ENCODE data around the gene NUP160.

Gene NUP160

DNA sequence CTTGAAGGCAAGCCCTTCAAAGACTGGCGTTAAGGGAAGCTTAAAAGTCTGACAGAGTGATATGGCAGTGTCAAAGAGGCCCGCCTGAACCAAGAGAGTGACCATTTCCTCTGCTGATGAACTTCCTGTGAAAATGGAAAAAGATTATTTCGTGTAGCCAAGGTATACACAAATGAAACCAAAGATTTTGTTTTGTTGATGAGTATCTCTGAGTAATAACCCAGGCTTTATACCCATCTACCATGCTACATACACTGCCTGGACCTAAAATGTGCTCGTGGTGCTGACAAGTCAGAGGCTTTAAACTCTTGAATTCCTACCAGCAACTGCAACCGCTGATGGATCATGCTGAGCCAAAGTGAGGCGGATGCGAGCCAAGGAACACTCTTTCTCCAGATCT, 60.0 kb downstream of the NUP160 start:
- H3K79me2 ChIP-seq (ENCODE audit: insufficient read depth, low read length) = no peaks in the 10 kb centered on the region
- no peak overlapping the region for H2AFZ ChIP-seq (ENCODE audit: low read depth, low read length, severe bottlenecking)
- H3K9me3 ChIP-seq (ENCODE audit: insufficient read depth, low read length) = no peaks in the 10 kb centered on the region
- H4K20me1 ChIP-seq (ENCODE audit: low read depth, low read length) = no peaks in the 10 kb centered on the region
- H3K9ac ChIP-seq (ENCODE audit: low read length) = no peak overlapping the region
- peaks cover 47% of the 10 kb centered on the region for H3K36me3 ChIP-seq (ENCODE audit: low read length)
- no peaks in the 10 kb centered on the region for H3K27me3 ChIP-seq (ENCODE audit: low read length)
- no peaks in the 10 kb centered on the region for H3F3A ChIP-seq (ENCODE audit: insufficient read depth)
- no peaks in the 10 kb centered on the region for H3K9me2 ChIP-seq (replicated peaks; ENCODE audit: insufficient read depth, low read length)
- no peak overlapping the region for H3K27ac ChIP-seq (ENCODE audit: low read depth, low read length)
- no peak overlapping the region for H3K4me2 ChIP-seq (ENCODE audit: low read depth, low read length, poor library complexity, severe bottlenecking)
- TF ChIP-seq, protein P1, sequence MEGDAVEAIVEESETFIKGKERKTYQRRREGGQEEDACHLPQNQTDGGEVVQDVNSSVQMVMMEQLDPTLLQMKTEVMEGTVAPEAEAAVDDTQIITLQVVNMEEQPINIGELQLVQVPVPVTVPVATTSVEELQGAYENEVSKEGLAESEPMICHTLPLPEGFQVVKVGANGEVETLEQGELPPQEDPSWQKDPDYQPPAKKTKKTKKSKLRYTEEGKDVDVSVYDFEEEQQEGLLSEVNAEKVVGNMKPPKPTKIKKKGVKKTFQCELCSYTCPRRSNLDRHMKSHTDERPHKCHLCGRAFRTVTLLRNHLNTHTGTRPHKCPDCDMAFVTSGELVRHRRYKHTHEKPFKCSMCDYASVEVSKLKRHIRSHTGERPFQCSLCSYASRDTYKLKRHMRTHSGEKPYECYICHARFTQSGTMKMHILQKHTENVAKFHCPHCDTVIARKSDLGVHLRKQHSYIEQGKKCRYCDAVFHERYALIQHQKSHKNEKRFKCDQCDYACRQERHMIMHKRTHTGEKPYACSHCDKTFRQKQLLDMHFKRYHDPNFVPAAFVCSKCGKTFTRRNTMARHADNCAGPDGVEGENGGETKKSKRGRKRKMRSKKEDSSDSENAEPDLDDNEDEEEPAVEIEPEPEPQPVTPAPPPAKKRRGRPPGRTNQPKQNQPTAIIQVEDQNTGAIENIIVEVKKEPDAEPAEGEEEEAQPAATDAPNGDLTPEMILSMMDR (IDR thresholded peaks at IDR 0.05; ENCODE audit: insufficient read depth, low read length, poor library complexity, severe bottlenecking) = no peak
- no peak for TF ChIP-seq EZH2phosphoT487 (conservative IDR thresholded peaks at IDR 0.05; ENCODE audit: low read length)
- no peak overlapping the region for H3K4me3 ChIP-seq (ENCODE audit: insufficient read depth, low read length, poor library complexity, severe bottlenecking)

DNA sequence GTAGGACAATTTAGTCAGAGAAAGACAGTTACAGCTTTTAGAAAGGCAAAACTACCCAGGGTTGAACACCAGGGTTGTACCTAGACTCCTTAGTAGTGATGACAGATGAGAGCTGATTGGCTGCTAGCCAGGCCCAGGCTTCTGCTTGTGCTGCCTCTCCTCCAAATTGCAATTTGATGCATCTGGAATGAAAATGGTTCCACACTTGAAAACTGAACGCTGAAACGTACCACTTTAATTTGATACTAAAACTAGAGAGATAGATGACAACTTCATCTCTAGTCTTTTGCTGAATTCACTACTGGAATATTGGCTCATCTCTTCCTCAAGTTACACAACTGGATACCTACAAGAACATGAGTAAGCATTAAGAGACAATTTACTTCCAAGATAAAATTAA, 61.8 kb downstream of the NUP160 start:
- Histone ChIP-seq H3K27me3 (ENCODE audit: low read length) (no peaks in the 10 kb centered on the region), H3K27ac (ENCODE audit: low read depth, low read length) (no peak overlapping the region), H3F3A (ENCODE audit: insufficient read depth) (no peaks in the 10 kb centered on the region), H3K9me2 (replicated peaks; ENCODE audit: insufficient read depth, low read length) (no peaks in the 10 kb centered on the region), H3K79me2 (ENCODE audit: insufficient read depth, low read length) (no peaks in the 10 kb centered on the region), H3K9ac (ENCODE audit: low read length) (no peak overlapping the region), H3K4me3 (ENCODE audit: insufficient read depth, low read length, poor library complexity, severe bottlenecking) (no peak overlapping the region), H2AFZ (ENCODE audit: low read depth, low read length, severe bottlenecking) (no peak overlapping the region), H3K9me3 (ENCODE audit: insufficient read depth, low read length) (no peaks in the 10 kb centered on the region), H3K36me3 (ENCODE audit: low read length) (peaks cover 42% of the 10 kb centered on the region; the same call in 1 of the 2 replicates), H4K20me1 (ENCODE audit: low read depth, low read length) (no peaks in the 10 kb centered on the region), H3K4me2 (ENCODE audit: low read depth, low read length, poor library complexity, severe bottlenecking) (no peak overlapping the region)
- TF ChIP-seq EZH2phosphoT487 (conservative IDR thresholded peaks at IDR 0.05; ENCODE audit: low read length) = no peak
- TF ChIP-seq, protein P1 (IDR thresholded peaks at IDR 0.05; ENCODE audit: insufficient read depth, low read length, poor library complexity, severe bottlenecking) = no peak

DNA sequence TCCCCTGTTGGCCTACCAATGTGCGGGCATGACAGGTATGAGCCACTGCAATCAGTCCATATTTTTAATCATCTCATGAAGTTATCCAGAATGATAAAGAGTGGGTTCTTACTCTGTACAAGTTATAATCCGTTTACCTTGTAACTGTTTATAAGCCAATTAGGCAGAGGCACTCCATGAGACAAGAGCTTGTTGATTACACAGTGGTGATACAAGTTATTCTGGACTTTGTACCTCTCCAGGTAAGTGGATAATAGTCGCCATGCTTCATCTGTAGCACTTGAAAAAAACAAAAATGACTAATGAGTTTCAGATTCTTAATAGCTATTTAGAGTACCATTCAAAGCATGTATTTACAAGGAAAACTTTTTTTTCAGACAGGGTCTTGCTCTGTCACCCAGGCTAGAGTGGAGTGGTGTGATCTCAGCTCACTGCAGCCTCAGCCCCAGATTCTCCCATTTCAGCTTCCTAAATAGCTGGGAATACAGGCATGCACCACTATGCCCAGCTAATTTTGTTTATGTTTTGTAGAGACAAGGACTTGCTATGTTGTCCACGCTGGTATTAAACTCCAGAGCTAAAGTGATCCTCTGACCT, 63.3 kb downstream of the NUP160 start:
- no peaks in the 10 kb centered on the region for H4K20me1 ChIP-seq (ENCODE audit: low read depth, low read length)
- peaks cover 46% of the 10 kb centered on the region; the same call in 1 of the 2 replicates for H3K36me3 ChIP-seq (ENCODE audit: low read length)
- H3K9ac ChIP-seq (ENCODE audit: low read length) = no peak overlapping the region
- H3K27ac ChIP-seq (ENCODE audit: low read depth, low read length) = no peak overlapping the region
- no peak overlapping the region for H2AFZ ChIP-seq (ENCODE audit: low read depth, low read length, severe bottlenecking)
- H3K79me2 ChIP-seq (ENCODE audit: insufficient read depth, low read length) = no peaks in the 10 kb centered on the region
- H3K4me2 ChIP-seq (ENCODE audit: low read depth, low read length, poor library complexity, severe bottlenecking) = no peak overlapping the region
- H3K27me3 ChIP-seq (ENCODE audit: low read length) = no peaks in the 10 kb centered on the region
- no peaks in the 10 kb centered on the region for H3K9me2 ChIP-seq (replicated peaks; ENCODE audit: insufficient read depth, low read length)
- no peak overlapping the region for H3K4me3 ChIP-seq (ENCODE audit: insufficient read depth, low read length, poor library complexity, severe bottlenecking)
- H3F3A ChIP-seq (ENCODE audit: insufficient read depth) = no peaks in the 10 kb centered on the region
- no peaks in the 10 kb centered on the region for H3K9me3 ChIP-seq (ENCODE audit: insufficient read depth, low read length)
- TF ChIP-seq, protein P1 (IDR thresholded peaks at IDR 0.05; ENCODE audit: insufficient read depth, low read length, poor library complexity, severe bottlenecking) = no peak
- no peak for TF ChIP-seq EZH2phosphoT487 (conservative IDR thresholded peaks at IDR 0.05; ENCODE audit: low read length)

Measured in SU-DHL-6 (cell line).